EH (cell line): ENCODE data around the gene ABCA4.
A peak's percentile ranks its signal among the peaks of the same experiment; 100 is the strongest.

Experiments used
- DNase-seq: peaks from one replicate; pipeline ENCODE4 v3.0.0-alpha.2; 2015; ENCODE audit warnings: low read depth

ABCA4 gene

DNA sequence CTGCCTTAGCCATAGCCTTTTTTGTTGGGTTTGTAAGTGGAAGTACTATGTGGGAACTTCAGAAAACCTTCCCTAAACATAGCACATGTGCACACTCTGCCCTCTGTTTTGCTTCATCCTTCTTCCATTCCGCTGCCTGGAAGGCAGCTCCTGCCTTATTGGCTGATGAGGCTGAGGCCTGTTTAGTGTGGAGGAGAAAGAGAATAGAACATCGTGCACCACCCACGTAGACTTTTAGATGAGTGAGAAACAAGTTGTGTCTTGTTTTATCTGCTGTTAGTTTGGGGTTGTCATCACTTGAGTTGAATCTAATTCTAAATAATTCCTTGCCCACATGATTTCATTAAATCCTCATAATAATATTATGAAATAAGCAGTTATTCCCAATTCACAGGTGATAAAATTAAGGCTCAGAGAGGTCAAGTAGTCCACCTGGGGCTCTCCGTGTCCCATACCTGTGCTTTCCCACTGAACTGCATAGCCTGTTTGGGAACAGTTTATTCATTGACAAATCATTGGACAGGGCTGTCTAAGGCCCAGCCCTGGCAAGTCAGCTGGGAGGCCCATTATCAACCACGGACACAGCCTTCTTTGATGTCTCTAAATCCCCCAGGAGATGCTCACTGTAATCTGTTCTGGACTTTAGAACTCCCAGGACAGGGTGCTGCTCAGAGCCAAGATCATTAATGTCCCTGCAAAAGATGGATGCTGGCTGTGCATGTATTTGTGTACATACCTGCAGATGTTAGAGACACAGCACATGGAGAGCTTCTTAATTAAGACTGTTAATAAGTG is 93.0 kb downstream of the ABCA4 start:
- no peak for DNase-seq

DNA sequence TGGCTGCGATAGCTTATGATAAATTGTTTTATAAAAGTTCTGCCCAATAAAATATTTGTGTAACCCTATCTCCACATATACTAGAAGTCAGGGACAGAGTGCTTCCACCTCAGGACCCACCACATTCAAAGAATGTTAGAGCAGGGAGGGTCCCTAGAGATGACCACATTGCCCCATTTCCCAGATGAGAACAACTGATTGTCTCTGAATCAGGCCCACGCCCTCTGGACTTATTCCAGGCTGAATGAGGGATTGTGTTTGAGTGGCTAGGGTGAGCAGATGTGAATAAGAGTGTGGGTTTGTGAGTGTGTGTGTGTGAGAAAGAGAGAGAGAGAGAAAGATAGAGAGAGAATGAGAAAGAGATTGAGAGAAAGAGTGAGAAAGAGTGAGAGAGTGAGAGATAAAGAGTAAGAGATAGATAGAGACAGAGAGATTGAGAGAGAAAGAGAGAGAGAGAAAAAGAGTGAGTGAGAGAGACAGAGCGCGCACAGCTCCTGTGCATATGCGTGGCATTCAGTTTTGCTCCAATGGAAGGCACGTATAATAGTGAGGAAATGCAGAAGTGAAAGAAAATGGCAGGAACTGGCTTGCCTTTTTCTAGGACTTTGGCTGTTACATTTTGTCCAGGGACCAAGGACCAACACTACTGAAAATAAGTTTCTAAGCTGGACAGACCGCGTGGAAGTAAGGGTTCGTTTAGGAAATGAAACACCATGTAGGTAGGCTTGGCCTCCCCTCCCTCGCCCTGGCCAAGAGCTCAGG is 94.1 kb downstream of the ABCA4 start:
- no peak for DNase-seq

DNA sequence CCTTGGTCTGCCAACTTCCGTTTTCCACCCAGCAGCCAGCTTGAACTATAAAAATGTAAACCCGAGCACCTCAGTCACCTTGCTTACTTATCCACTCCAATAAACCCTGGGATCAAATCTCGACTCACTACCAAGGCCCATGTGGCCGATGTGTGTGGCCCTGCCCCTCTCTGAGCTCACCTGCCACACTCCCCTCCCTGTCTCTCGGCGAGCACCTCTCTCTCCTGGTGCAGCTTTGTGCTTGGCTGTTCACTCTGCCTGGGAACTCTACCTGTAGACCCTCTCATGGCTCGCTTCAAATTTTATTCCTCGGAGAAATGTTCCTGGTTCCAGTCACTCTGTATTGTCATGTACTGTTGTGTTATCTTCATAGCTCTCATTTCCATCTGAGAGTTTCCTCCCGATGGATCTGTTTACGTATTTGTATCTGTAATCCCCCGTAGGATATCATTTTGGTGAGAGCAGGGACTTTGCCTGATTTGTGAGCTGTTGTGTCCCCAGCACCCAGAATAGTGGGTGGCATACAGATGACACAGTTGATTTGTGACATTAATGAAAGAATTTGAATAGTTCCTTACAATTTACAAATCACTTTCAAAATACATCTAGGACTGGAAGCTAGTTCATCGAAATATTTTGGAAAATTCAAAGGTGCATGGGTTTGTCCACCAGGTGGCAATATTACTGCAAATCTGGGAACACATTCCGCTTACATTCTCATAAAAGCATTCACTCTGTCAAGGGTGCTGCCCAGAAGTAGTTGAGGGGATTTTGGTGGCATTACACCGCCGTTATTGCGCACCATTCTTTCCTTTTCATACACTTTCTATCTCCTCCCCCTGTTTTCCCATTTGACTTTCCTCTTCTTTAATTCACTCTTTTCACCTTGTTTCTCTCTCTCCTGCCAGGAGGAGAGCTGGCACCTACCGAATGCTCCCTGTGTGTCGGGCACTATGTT is 95.3 kb downstream of the ABCA4 start:
- DNase-seq = peak; percentile 77

DNA sequence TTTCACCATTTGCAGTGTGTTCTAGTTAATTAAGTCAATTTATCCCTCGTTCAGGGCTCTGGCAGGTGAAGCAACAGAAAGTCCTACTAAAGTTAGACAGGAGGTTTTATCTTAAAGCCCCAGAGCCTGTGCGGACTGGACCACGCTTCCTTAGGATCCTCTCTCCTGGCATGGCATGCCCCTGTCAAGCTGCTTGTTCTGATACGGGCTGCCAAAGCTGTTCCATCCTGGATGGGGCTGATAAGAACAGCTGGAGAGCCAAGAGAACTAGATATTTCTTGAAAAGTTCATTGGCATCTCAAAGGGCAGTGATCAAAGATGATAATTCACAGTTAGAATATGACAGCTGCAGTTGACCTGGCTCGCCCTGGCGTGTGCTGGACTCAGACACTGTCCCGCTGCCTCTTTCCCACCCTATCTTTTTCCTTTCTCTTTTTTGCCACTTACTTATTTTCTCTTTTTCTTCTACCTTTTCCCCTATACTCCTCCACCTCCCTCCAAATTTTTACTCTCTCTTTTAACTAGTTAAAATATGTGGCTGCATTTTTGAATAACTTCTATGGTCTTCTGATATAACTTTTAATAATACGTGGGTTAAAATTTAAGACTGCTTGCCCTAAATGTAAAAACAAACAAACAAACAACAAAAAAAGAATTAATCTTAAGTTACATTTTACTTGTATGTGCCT is 96.7 kb downstream of the ABCA4 start:
- DNase-seq = no peak

DNA sequence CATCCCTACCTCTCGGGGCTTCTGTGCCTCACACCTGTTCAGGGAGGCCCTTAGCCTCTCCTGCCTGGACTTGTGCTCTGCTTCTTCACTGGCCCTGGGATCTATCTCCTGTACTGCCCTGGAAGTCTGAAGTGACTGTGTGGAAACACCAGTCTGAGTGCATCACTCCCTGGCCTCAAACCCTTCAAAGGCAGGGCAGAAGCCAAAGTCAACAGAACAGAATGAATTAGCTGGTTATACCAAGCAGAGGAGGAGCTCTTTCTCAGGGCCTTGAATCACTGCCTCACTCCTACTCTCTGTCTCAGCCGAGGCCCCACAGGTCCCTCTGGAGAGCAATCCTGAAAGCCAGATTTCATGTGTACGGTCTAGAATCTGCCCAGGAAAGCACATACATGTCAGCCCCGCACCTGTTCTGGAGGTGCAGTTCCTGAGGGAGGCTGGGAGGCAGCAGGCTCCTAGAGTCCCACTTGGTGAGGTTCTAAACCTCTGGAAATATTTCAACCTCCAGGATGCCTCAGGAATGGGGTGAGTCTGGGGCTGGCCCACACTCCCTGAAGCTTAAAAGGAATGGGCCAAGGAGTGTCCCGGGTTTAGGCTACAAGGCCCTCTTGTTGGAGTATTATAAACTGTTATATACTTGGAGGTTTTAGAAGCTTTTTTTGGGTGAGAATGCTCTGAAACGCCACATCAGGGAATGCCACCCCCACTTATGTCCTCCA is 98.3 kb downstream of the ABCA4 start:
- DNase-seq = peak; percentile 94

DNA sequence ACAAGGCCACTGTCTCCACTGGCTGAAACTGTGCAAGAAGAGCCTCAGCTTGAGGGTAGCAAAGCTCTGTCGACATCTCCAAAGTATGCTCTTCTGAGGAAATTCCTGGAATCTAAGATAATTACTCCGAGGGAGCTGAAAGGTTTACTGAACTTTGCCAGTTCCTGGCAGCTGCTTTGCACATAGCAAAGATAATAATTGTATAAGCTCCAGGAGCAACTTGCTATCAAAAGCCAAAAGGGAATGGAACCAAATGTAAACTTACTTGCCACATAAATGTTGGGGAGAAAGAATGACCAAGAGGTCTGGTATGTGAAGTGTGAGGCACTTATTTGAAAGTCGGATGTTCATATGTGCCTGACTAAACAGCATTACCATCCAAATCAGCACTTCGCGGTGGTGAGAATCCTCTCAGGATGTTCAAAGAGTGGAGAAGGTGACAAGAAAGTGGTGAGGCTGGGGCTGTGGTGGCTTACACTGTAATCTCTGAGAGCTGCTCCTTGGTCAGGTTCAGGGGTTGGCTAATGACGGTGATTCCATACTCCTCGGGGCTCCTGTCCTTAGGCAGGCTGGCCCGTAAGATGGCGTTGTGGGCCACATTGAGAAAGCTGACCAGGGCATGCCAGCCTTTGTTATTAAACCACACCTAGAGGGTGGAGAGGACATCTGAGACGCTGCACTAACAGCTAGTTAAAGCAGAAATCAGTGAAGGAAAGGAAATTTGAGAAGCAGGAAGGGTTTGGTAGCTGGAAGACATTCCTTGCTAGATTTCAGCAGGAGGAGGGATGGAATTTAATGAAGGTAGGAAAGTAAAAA is 100.0 kb downstream of the ABCA4 start:
- DNase-seq = peak; percentile 98

DNA sequence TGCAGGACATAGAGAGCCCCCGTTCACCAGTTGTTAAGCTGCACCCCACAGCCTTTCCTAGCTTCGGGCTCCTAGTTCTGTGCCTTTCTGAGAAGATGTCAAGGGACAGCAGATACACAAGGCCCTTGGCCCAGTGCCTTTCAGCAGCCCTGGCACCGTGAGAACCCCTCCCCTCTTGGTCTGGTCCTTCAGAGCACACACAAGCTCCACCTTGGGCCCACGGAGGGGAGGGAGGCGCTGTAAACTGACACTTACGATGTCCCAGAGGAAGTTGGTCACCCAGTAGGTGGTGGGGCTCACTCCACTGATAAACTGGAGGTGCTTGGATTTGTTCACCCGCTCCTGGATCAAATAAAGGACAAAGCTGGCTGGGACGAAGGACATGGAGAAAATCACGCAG is 101.6 kb downstream of the ABCA4 start:
- DNase-seq = no peak

DNA sequence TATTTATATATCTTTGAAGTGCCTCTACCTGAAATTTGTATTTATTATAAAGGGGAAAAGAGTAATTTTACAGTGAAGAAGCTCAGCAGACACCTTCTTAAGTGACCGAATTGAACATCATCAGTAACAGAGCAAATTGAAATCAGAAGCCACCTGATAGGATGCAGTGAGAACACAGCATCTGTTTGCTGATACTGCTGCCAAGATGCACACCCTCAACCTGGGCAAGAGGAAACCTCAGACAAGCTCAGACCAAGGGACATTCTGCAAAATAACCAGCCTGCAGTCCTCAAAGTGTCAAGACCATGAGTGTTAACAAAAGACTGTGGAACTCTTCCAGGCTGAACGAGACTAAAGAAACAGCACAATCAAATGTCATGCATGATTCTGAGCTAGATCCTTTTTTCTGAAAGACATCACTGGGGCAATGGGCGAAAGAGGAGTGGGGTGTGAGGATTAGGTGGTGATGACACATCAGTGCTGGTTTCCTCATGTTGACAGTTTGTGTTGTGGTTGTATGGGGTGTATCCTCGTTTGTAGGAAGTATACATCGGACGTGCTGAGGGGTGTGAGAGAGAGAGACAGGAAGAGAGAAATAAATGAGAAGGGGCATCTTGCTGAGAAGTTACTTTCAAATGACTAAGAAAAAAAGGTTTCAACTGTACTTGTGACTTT is 103.7 kb downstream of the ABCA4 start:
- DNase-seq = no peak

DNA sequence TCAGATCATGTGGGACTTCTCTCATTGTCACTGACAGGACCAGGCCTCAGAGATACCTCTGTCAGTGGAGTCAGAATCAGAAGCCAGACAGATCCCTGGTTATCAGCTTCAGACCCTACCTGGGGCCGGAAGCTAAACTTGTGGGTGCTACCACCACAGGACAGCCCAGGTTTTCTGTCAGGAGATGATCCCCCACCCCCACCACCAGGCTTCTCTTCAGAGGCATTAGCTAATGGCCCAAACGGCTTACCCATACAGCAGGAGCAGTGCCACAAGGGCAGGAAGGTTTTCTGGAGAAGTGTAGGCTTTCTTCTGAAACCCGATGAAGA is 105.5 kb downstream of the ABCA4 start:
- no peak for DNase-seq

DNA sequence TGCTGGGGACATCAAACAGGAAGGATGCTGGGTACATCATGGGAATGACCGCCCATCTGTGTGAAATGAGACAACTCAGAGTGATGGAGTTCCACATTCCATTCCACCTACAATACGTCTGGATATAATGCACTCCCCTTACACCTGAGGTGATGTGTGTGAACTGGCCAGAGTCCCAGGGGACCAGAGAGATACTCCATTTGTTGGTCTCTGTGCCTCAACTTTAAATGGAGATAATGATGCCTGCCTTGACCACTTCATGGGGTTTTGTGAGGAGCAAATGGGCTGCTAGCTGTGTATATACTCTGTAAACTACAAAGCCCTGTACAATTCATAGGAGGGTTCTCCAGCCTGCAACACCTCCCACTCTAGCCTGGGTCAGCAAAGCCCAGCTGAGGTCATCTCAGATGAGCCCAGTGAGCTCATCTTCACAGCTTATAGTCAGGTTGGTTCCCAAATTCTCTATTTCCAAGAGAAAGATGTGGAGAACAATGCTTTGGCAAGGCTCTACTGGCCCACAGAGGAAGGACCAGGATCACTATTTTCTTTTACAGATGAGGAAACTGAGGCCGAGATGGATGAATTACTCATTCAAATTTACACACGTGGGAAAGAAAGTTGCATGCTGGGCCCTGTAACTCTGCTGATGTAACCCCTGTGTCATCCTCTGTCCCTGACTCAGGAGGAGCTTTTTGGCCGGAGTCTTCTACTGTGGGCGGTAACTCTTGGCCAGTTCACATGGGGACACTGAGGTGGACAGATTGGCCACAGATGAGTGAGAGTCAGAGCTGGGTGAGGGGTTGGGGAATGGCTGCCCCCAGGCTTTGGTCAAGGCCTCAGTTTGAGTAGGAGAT is 106.1 kb downstream of the ABCA4 start:
- peak; percentile 69 for DNase-seq

DNA sequence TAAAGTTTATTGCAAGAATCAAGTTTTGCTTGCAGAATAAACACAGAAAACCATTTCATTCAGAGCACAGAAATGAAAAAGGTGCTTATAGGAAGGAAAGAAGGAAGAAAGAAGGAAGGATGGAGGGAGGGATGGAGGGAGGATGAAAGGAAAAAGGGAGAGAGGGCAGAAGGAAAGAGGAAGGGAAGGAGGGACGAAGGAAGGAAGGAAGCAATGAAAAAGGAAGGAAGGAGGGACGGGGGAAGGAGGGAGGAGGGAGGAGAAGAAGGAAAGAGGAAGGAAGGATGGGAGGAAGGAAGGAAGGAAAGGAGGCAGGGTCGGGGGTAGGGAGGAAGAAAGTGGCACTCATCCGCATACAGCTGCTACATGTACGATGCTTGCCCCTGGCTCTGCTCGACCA is 106.9 kb downstream of the ABCA4 start:
- DNase-seq = no peak

DNA sequence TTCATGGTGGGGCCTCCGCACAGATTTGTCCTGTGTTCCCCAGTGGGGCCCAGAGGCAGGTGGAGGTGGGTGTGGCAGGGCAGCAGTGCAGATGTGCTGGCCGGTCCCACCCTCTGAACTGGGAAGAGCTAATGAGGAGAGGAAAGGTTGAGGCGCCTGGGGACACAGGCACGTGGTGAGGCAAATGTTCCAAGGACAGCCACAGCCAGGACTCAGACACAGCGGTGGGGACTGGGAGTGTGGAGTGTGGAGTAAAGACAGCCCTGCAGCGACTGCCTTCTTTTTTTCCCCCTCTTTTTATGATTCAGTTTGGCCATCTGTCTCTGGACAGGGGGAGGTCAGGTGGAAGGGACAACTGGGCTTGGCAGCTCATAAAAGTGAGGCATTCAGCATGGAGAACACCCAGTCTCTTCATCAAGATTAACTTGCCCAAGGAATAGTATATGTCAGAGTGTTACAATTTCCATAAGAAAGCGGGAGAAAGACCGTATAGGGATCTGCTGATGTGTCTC is 107.5 kb downstream of the ABCA4 start:
- no peak for DNase-seq

DNA sequence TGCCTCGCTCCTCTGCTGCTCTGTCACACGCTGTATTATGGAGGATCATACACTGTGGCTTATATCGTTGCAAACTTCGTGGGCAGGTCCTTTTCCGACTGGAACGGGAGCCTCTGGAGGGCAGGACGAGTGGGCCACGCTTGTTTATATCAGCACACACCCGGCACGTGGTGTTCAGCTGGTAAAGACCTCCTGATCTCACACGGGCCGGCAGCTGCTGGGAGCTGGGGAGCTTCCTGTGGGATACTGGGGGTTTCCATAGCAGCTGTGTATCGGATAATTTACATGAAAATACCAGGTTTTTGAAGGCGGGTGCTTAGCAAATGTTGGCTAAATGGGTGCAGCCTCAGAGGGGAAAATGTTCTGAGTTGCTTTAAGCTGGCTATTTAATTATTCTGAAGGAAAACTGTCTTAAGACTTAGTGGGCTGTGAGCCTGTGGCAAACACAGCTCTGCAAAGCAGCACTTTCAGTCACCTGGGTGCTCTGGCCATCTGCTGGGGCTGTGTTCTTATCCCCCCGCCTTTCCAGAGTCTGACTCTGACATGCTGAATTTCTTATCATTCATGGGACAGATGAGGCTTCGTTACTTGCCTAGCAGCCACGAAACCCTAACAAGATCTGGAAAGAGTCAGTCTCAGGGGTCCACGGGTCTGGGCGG is 108.1 kb downstream of the ABCA4 start:
- DNase-seq = no peak

DNA sequence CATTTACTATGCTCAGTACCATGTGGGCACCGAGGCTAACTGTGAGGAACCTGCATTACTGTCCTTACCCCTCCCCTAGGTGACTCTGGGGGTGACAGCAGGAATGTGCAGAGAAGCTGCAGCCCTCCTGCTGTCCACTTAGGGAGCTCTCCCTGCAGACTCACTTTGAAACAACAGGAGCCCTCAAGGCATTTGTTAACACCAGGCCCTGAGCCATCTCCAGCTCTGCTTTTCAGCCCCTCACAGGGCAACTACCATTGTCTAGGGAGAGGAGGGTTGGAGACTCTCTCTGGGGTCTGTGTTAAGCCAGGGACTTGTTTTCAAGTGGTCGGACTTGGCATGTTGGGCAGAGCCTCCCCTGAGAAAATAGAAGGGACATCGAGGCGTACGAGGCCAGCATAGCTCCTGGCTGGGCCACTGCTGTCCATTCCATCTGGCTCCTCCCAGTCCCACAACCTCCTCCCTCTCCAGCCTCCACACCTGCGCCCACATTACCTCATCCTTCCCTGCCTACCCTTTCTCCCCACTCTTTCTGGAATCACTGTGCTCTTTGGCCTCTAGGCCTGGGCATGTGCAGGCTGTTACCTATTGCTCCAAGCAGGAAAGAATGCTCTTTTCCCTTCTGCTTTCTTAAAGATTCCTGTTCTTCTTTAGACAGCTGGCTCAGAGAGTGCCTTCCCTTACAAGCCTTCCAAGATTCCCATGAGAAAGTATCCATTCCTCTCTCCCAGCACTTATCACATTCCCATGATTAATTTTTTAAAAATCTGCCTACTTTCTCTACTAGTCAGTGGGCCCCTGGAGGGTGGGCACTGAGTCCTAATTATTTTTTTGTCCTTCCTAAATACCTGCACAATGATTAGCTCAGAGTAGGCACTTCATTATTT is 109.0 kb downstream of the ABCA4 start:
- DNase-seq = peak; percentile 54

DNA sequence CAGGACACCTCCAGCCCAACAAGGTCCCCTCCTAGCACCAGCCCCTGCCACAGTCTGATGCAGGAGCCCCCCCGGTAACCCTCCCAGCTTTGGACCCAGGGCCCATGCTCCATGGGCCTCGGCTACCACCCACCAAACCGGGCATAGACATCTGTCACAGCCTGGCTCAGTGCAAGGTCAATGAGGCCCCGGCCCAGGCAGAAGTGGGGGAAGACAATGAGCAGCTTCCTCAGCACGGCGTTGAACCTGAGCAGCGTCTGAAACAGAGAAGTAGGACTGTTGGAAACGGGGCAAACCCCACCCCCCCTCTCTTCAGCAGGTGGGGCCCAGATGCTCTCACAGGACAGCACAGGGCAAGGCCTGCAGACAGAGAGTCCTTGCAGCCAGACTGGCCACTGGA is 109.8 kb downstream of the ABCA4 start:
- DNase-seq = no peak

DNA sequence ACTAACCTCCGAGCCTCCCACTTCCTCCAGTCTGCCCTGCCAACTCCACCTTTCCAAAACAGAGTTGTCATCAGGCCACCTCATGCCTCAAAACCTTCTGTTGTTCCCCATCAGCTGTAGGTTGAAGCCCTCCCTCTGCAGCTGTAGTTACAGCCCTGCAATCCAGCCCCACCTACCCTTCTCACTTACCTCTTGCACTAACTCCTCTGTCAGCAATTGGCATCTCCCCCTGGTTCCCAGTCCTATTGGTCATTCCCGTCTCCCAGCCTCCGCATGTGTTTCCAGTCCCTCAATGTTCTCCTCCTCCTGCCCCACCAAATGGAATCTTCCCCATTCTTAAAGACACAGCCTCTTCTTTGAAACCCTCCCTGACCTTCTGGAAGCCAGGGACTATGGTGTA is 111.6 kb downstream of the ABCA4 start:
- no peak for DNase-seq

DNA sequence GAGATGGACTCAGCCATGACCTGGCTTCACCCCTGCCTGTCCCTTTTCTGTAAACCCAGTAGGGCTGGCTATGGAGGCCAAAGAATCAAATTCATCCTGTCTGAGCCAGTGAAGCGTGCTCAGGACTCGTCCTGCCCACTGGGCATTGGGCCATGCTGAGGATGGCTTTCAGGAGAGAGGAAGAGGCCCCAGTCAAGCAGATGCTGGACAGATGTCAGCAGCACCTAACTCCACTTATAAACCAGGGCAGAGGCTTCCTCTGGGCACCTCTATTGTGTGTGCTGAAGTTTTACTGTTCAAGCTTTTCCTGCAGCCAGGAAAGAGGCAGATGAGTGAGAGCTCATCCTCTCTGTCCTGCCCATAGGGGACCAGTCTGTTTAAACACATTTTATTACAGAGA is 114.3 kb downstream of the ABCA4 start:
- DNase-seq = no peak
